Head of caudate nucleus (tissue), 42 donors: Measurements from ENCODE around the gene ZFAND2A.
"Not testable (repeated sequence)": the region's sequence is repeated elsewhere in the genome, so short reads cannot be mapped to it uniquely, and the experiment has no call there.

Experiments
- DNase-seq, 42 donors: peaks; one replicate each; pipeline versions ENCODE4 v3.0.0 to v3.0.0-alpha.2; 2020 to 2021; ENCODE audit warnings: mixed read lengths in 7 of 42
- intact Hi-C: fragments of 100-400 bp; cut with DNase I; formaldehyde crosslinking; loops from one replicate; pipeline ENCODE4 v1.15.0; 2022

ZFAND2A gene

GRCh38 chr7:1159891-1160669 is at the start of gene ZFAND2A:
ZFAND2A (minus strand) TSS chr7:1160196; CDS start chr7:1158212, 1,984 bp downstream.
- intact Hi-C loops, result loop anchor here (10.0 kb wide), 1 partner anchor 165 kb away; no protein-coding TSS in a partner anchor

GRCh38 chr7:1209097-1209496 is 49.1 kb upstream of the ZFAND2A start:
- DNase-seq, result no peak

More at GRCh38 chr7:1159891-1160669, at the start of gene ZFAND2A:
- DNase-seq, result peak; percentile 95 to 100 (median 98)

GRCh38 chr7:1205742-1206141 is 45.7 kb upstream of the ZFAND2A start:
- DNase-seq, intact Hi-C loops: not testable (repeated sequence)

More at GRCh38 chr7:1209097-1209496, 49.1 kb upstream of the ZFAND2A start:
- intact Hi-C loops, result no loop called here

GRCh38 chr7:1204460-1205140 is 44.6 kb upstream of the ZFAND2A start:
- intact Hi-C loops, result no loop called here
- DNase-seq, result no peak

- intact Hi-C loops, DNase-seq: not testable (repeated sequence)
These were observed 42.9 kb upstream of the ZFAND2A start for GRCh38 chr7:1202914-1203313.

GRCh38 chr7:1201916-1202315 is 41.9 kb upstream of the ZFAND2A start:
- DNase-seq, result no peak
- intact Hi-C loops, result no loop called here

- intact Hi-C loops, result no loop called here
- DNase-seq, result no peak
These were observed 40.0 kb upstream of the ZFAND2A start for GRCh38 chr7:1200045-1200444.

- intact Hi-C loops, result no loop called here
- DNase-seq, result no peak
These were observed 38.1 kb upstream of the ZFAND2A start for GRCh38 chr7:1197997-1198625.

- intact Hi-C loops, result no loop called here
- no peak for DNase-seq
These were observed 37.0 kb upstream of the ZFAND2A start for GRCh38 chr7:1196950-1197349.

GRCh38 chr7:1196441-1196840 is 36.4 kb upstream of the ZFAND2A start:
- DNase-seq, intact Hi-C loops: not testable (repeated sequence)

GRCh38 chr7:1193593-1194424 is 33.8 kb upstream of the ZFAND2A start:
- intact Hi-C loops, result no loop called here
- DNase-seq, result peak; percentile 51 to 86 (median 72)

- DNase-seq, result no peak
- intact Hi-C loops, result no loop called here
These were observed 32.2 kb upstream of the ZFAND2A start for GRCh38 chr7:1192171-1192676.

GRCh38 chr7:1189986-1190772 is 30.2 kb upstream of the ZFAND2A start:
- no peak for DNase-seq
- intact Hi-C loops, result no loop called here

GRCh38 chr7:1188720-1189294 is 28.8 kb upstream of the ZFAND2A start:
- intact Hi-C loops, result no loop called here
- DNase-seq, result no peak

- DNase-seq, result no peak
- intact Hi-C loops, result no loop called here
These were observed 27.1 kb upstream of the ZFAND2A start for GRCh38 chr7:1187127-1187526.

- DNase-seq, result no peak
These were observed 21.6 kb upstream of the ZFAND2A start for GRCh38 chr7:1181640-1182039.

GRCh38 chr7:1181031-1181430 is 21.0 kb upstream of the ZFAND2A start:
- DNase-seq, result no peak
- intact Hi-C loops, result no loop called here

More at GRCh38 chr7:1181640-1182039, 21.6 kb upstream of the ZFAND2A start:
- intact Hi-C loops, result no loop called here
